Sigmoid colon (tissue), 7 donors: Measurements from ENCODE around the gene PCSK5. TPM values are rescaled to one million over a fixed set of nuclear protein-coding genes. Genes with fewer than 3 reads are reported as not detected.

ENCODE experiments used
- DNase-seq: peaks from one replicate; pipeline ENCODE4 v3.0.0-alpha.2; 2019
- H3K27ac ChIP-seq, 4 donors: fragments of 200-600 bp; sonication (generic); one replicate each; pipeline ENCODE4 v1.5.1; 2016 to 2019; ENCODE audit warnings: mild to moderate bottlenecking in 1 of 4
- H3K27me3 ChIP-seq, 3 donors: fragments of 200-600 bp; sonication (generic); one replicate each; pipeline ENCODE4 v1.5.1; 2019; ENCODE audit warnings: mild to moderate bottlenecking in 1 of 3
- H3K36me3 ChIP-seq, 4 donors: fragments of 200-600 bp; sonication (generic); one replicate each; pipeline ENCODE4 v1.5.1; 2016 to 2019
- H3K4me1 ChIP-seq, 4 donors: fragments of 200-600 bp; sonication (generic); one replicate each; pipeline ENCODE4 v1.5.1; 2017 to 2019
- H3K4me3 ChIP-seq, 4 donors: fragments of 200-600 bp; sonication (generic); one replicate each; pipeline ENCODE4 v1.5.1; 2017 to 2019; ENCODE audit warnings: mild to moderate bottlenecking in 2 of 4, moderate library complexity in 1 of 4
- H3K9me3 ChIP-seq, 4 donors: fragments of 200-600 bp in 3 of 4; sonication (generic) in 3 of 4; one replicate each; pipeline versions ENCODE4 v1.5.1 to v1.6.1; 2013 to 2019
- CTCF ChIP-seq, 4 experiments: fragments of 450-650 bp in 3 of 4; fragments of 200-600 bp in 1 of 4; IDR thresholded peaks; one replicate each; pipeline ENCODE4 v1.5.1; 2016 to 2019; ENCODE audit warnings: antibody characterized with exemption in 4 of 4, mild to moderate bottlenecking in 3 of 4, moderate library complexity in 2 of 4
- EP300 ChIP-seq, 4 donors: sonication (generic); formaldehyde crosslinking; IDR thresholded peaks; one replicate each; pipeline ENCODE4 v1.6.1; 2017; ENCODE audit warnings: antibody characterized with exemption in 4 of 4
- POLR2A ChIP-seq, 2 donors: fragments of 450-650 bp; IDR thresholded peaks; one replicate each; pipeline ENCODE4 v1.6.1; 2016; ENCODE audit warnings: antibody characterized with exemption in 2 of 2, mild to moderate bottlenecking in 2 of 2, moderate library complexity in 2 of 2
- POLR2AphosphoS5 ChIP-seq, 4 donors: sonication (generic); formaldehyde crosslinking; IDR thresholded peaks; one replicate each; pipeline ENCODE4 v1.6.1; 2017; ENCODE audit warnings: antibody characterized with exemption in 4 of 4
- WGBS, 2 donors: extraction: QIAGEN DNeasy Blood & Tissue Kit; methylation state at CpG; one replicate each; pipeline ENCODE4 v1.1.7; 2013; 5-methylcytosine and 5-hydroxymethylcytosine counted together
- intact Hi-C: fragments of 100-400 bp; cut with DNase I; formaldehyde crosslinking; loops from one replicate; pipeline ENCODE4 v1.15.1; 2023
- polyA plus RNA-seq, 3 donors: library from polyadenylated mRNA; stranded (reverse); fragments of 200-250 nt; gene quantifications; one replicate each; pipeline ENCODE4 v1.2.3, GENCODE V29; 2013
- total RNA-seq, 4 donors: library from RNA; depleted of rRNA; stranded (reverse); fragments of >200 nt; gene quantifications; one replicate each; pipeline ENCODE4 v1.1.0, GENCODE V29; 2016
- donor health status: healthy with polysubstance abuse.
- donor health status: Bipolar disorder and iron deficiency.
- donor health status: healthy.

Gene PCSK5
- total and polyA plus RNA-seq, 7 donors, result 2.4 to 23.5 (median 8.4) TPM

GRCh38 chr9:76249309-76249708 lies 358.8 kb downstream of the PCSK5 start:
- TF ChIP-seq POLR2AphosphoS5 (IDR thresholded peaks at IDR 0.05), result no peak
- TF ChIP-seq POLR2A (IDR thresholded peaks at IDR 0.05), result no peak
- no peak for TF ChIP-seq EP300 (IDR thresholded peaks at IDR 0.05)
- TF ChIP-seq CTCF (IDR thresholded peaks at IDR 0.05), result no peak
- Histone ChIP-seq H3K27ac (no peak overlapping the region), H3K4me1 (no peaks in the 10 kb centered on the region), H3K9me3 (no peaks in the 10 kb centered on the region), H3K36me3 (no peaks in the 10 kb centered on the region), H3K27me3 (no peaks in the 10 kb centered on the region), H3K4me3 (no peak overlapping the region)
- intact Hi-C loops, result no loop called here
- DNase-seq, result no peak

GRCh38 chr9:76255781-76256455 lies 365.4 kb downstream of the PCSK5 start:
- Histone ChIP-seq H3K36me3 (no peaks in the 10 kb centered on the region), H3K27ac (peak overlapping the region; percentile 50 to 81 (median 75)), H3K9me3 (no peaks in the 10 kb centered on the region), H3K4me1 (peaks cover 0 to 13% (median 7%) of the 10 kb centered on the region in 4 donors), H3K27me3 (no peaks in the 10 kb centered on the region), H3K4me3 (peak overlapping the region in 2 of 4 donors; percentile 16 to 26)
- intact Hi-C loops, result no loop called here
- WGBS, 2 donors, result 76 to 83% methylated on average over 12 of the region's 12 CpGs
- TF ChIP-seq POLR2A (IDR thresholded peaks at IDR 0.05) (no peak), CTCF (IDR thresholded peaks at IDR 0.05) (no peak), EP300 (IDR thresholded peaks at IDR 0.05) (peak in 2 of 4 donors; percentile 18 to 65), POLR2AphosphoS5 (IDR thresholded peaks at IDR 0.05) (peak; percentile 29 to 73 (median 49))
- peak; percentile 92 for DNase-seq

GRCh38 chr9:76257311-76257710 lies 366.8 kb downstream of the PCSK5 start:
- H3K27me3 ChIP-seq, result no peaks in the 10 kb centered on the region
- WGBS, 2 donors, result 87 to 90% methylated on average over 7 of the region's 7 CpGs
- H3K4me1 ChIP-seq, result peaks cover 0 to 13% (median 7%) of the 10 kb centered on the region in 4 donors
- peak; percentile 71 for DNase-seq
- H3K4me3 ChIP-seq, result no peak overlapping the region
- peak overlapping the region in 3 of 4 donors; percentile 72 to 81 (median 78) for H3K27ac ChIP-seq
- H3K9me3 ChIP-seq, result no peaks in the 10 kb centered on the region
- TF ChIP-seq EP300 (IDR thresholded peaks at IDR 0.05) (no peak), POLR2A (IDR thresholded peaks at IDR 0.05) (no peak), CTCF (IDR thresholded peaks at IDR 0.05) (no peak), POLR2AphosphoS5 (IDR thresholded peaks at IDR 0.05) (no peak)
- intact Hi-C loops, result no loop called here
- no peaks in the 10 kb centered on the region for H3K36me3 ChIP-seq

GRCh38 chr9:76266649-76267283 lies 376.3 kb downstream of the PCSK5 start:
- TF ChIP-seq CTCF (IDR thresholded peaks at IDR 0.05), result no peak
- TF ChIP-seq POLR2A (IDR thresholded peaks at IDR 0.05), result no peak
- TF ChIP-seq POLR2AphosphoS5 (IDR thresholded peaks at IDR 0.05), result no peak
- TF ChIP-seq EP300 (IDR thresholded peaks at IDR 0.05), result no peak
- 18 to 62% methylated on average over 1 of the region's 1 CpG for WGBS, 2 donors
- intact Hi-C loops, result no loop called here
- Histone ChIP-seq H3K9me3 (peaks cover 0 to 2% (median 0%) of the 10 kb centered on the region in 4 donors), H3K27ac (no peak overlapping the region), H3K36me3 (no peaks in the 10 kb centered on the region), H3K4me1 (peaks cover 0 to 11% (median 2%) of the 10 kb centered on the region in 4 donors), H3K27me3 (no peaks in the 10 kb centered on the region), H3K4me3 (no peak overlapping the region)
- no peak for DNase-seq
